H7 (cell line): ENCODE data around the gene DDX5. TPM values are rescaled to one million over a fixed set of nuclear protein-coding genes. Genes with fewer than 3 reads are reported as not detected.
A peak's percentile ranks its signal among the peaks of the same experiment; 100 is the strongest.

ENCODE experiments used
- DNase-seq: peaks from one replicate; pipeline ENCODE4 v3.0.0; 2012
- H3K27me3 ChIP-seq: 2 replicates; pipeline ENCODE4 v1.6.0; 2011; ENCODE audit warnings: mild to moderate bottlenecking, low read length; ENCODE audit not compliant: control insufficient read depth, insufficient read depth
- H3K36me3 ChIP-seq: replicated peaks from 2 replicates; pipeline ENCODE4 v1.5.1; 2011; ENCODE audit warnings: low read length; ENCODE audit not compliant: control insufficient read depth, insufficient read depth
- H3K4me3 ChIP-seq: 2 replicates; pipeline ENCODE4 v1.5.1; 2011; ENCODE audit warnings: low read depth, mild to moderate bottlenecking, control low read depth, low read length, moderate library complexity; ENCODE audit not compliant: insufficient read depth
- total RNA-seq: library from RNA; depleted of rRNA; stranded (reverse); fragments of >200 nt; shearing (Covaris generic); gene quantifications from 2 replicates; pipeline ENCODE4 v1.2.3, GENCODE V29; 2014; rRNA removed

Gene DDX5
- total RNA-seq, result 163 and 238 TPM in 2 replicates

DNA sequence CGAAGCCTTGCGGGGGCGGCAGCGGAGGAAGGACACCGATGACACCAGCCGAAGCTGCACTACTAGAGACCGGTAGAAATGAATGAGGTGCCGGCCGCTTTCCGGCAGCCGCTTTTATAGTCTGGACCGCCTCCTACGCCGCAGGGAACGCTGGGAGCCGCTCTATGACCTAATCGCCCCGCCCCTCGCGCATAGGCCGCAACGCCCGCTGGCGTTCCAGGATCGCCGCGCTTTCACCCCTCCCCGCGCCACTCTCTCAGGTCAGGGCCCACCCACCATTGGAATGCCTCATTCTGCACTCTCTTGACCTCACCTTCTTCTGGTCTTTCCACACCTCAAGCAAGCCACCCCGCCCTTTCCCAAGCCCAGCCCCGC lies at the start of gene DDX5:
DDX5 (minus strand) TSS at position 89 of the 375 bp plus-strand sequence. CDS start 170 bp downstream, outside the sequence.
- Histone ChIP-seq H3K4me3 (peak within 1 kb of the TSS; percentile 97), H3K36me3 (peaks cover 38% of the 10 kb centered on the region), H3K27me3 (no peaks in the 10 kb centered on the region)
- DNase-seq, result peak; percentile 95

GRCh38 chr17:64555281-64555680 lies 49.2 kb upstream of the DDX5 start:
- no peaks in the 10 kb centered on the region for H3K27me3 ChIP-seq
- H3K36me3 ChIP-seq, result no peaks in the 10 kb centered on the region
- no peak for DNase-seq
- no peak overlapping the region for H3K4me3 ChIP-seq

GRCh38 chr17:64554028-64554637 lies 48.0 kb upstream of the DDX5 start:
- Histone ChIP-seq H3K36me3 (no peaks in the 10 kb centered on the region; the same call in 1 of the 2 replicates), H3K27me3 (no peaks in the 10 kb centered on the region), H3K4me3 (no peak overlapping the region)
- DNase-seq, result no peak

GRCh38 chr17:64551461-64551860 lies 45.4 kb upstream of the DDX5 start:
- Histone ChIP-seq H3K36me3 (peaks cover 2% of the 10 kb centered on the region), H3K4me3 (no peak overlapping the region), H3K27me3 (no peaks in the 10 kb centered on the region)
- DNase-seq, result no peak

DNA sequence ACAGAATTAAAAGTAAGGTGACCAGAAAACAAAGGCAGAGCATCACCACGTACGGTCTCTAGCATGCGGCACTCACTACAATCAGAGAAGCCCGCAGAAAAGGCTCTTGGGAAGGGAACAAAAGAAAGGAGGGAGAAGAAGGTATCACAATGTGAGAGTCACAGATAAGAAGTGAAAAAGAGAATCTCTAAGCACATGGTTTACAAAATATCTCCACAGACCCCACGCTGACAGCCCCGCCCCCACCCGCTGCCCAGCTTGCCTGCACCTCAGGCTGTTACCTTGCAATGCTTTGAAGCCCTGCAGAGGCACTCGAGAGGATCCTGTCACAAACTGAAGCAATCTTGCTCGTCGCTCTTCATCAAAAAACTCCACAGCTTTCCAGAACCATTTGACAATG lies 41.2 kb upstream of the DDX5 start:
- Histone ChIP-seq H3K36me3 (peaks cover 2% of the 10 kb centered on the region), H3K27me3 (no peaks in the 10 kb centered on the region), H3K4me3 (no peak overlapping the region)
- DNase-seq, result peak; percentile 43

DNA sequence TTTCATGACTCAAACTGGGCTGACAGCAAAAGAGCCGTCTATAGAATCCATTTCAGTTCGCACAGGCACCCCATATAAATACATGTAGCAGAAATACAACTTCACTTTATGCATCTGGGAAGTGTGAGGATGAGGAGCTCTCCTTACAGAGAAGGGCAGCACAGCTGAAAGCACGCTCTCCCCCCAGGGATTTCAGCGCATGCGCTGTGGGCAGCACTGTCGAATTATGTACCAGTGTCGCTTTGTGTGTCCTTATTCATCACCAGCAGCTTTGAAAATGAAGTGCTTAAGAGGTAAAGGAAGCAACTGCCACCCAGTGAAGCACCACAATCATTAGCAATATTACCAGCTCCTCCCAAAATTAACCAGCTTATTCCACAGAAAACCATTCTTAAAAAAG lies 40.6 kb upstream of the DDX5 start:
- peaks cover 2% of the 10 kb centered on the region for H3K36me3 ChIP-seq
- no peak for DNase-seq
- no peaks in the 10 kb centered on the region for H3K27me3 ChIP-seq
- H3K4me3 ChIP-seq, result no peak overlapping the region

DNA sequence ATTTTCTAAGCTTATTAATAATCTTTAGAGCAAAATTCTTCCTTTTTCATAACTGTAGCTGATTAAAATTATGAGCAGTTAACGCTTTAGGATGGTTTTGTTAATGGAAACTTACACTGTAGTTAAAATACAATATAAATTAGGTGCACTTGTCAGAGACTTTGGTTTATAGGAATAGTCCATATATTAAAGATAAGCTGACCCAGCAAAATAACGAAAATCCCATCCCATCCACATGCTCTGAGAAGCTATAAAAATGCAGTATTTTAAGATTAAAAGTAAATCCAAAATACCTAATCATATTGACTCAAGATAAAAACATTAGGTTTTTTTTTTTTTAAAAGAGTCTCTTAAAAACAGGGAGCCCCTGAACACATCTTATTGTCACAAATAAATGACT lies 38.7 kb upstream of the DDX5 start:
- Histone ChIP-seq H3K4me3 (no peak overlapping the region), H3K27me3 (no peaks in the 10 kb centered on the region), H3K36me3 (peaks cover 4% of the 10 kb centered on the region)
- no peak for DNase-seq

DNA sequence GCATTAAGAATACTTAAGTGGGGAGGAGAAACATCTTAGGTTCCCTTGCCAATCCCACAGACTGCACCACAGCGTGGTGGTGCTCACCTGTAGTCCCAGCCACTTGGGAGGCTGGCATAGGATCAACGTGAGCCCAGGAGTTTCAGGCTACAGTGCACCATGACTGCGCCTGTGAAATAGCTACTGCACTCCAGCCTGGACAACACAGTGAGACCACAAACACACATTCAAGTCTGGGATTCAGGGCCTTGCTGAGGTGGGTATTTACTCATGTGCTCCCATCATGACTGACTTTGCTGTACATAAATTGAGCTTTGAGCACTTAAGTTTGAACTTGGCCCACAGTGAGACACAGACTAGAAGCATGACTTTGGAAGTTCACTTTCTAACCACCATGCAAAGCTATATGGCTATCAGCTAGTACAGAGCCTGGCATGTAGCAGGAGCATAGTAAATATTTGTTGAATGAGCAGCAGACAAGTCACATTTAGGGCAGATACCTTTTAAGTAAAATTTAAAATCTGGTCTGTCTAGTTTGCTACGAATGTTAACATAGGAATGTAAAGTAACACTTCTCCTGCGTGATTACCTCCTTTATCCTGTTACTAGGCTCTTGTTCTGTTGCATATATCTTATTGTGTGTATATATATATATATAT lies 34.2 kb upstream of the DDX5 start:
- Histone ChIP-seq H3K36me3 (peaks cover 17% of the 10 kb centered on the region), H3K4me3 (no peak overlapping the region), H3K27me3 (no peaks in the 10 kb centered on the region)
- no peak for DNase-seq

DNA sequence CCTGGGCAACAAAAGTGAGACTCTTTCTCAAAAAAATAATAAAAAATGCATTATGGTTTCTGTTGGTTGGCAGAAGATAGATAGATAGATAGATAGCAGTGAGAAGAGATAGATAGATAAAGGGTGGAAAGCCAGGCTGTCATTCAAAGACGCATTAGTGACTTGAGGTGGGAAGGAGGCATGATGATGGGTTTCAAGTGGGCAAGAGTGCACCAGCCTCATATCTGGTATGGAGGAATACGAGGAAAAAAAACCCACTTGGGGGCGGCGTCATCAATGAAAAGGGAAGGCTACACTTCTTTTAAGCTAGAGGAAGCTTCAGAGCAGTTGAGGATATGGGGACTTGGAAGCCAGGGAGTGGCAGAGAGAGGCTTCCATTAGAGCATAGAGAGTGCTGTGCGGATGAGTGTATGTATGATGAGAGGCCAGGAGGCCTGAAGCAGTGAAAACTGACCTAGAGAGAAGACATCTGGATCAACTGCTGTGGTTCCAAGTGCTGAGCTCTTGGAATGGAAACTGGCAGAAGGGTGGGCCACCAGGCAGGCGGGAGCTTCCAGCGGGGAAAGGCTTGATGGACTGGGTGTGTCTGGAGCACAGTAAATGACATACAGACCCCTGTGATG lies 32.5 kb upstream of the DDX5 start:
- H3K36me3 ChIP-seq, result peaks cover 29% of the 10 kb centered on the region
- no peak for DNase-seq
- no peaks in the 10 kb centered on the region for H3K27me3 ChIP-seq
- H3K4me3 ChIP-seq, result no peak overlapping the region

- Histone ChIP-seq H3K4me3 (no peak overlapping the region), H3K27me3 (no peaks in the 10 kb centered on the region), H3K36me3 (peaks cover 39% of the 10 kb centered on the region)
- DNase-seq, result no peak
These were observed 31.4 kb upstream of the DDX5 start for GRCh38 chr17:64537488-64537887.

DNA sequence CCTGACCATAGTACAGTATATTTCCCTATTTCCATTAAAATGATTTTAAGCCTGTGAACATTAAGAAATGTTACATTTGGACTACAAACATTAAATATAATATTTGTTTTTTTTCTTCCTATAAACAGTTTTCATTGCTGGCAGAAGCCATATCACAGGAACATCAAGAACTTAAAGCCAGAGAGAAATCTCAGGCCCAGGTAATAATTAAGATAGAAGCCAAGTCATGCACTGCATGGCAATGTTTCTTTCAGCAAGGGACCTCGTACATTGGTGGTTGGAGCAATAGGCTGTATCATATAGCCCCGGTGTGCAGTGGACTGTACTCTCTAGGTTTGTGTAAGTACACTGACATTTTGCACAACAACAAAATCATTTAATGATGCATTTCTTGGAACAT lies 30.8 kb upstream of the DDX5 start:
- H3K27me3 ChIP-seq, result no peaks in the 10 kb centered on the region
- H3K36me3 ChIP-seq, result peaks cover 43% of the 10 kb centered on the region
- DNase-seq, result no peak
- H3K4me3 ChIP-seq, result no peak overlapping the region

GRCh38 chr17:64535357-64535756 lies 29.3 kb upstream of the DDX5 start:
- peaks cover 52% of the 10 kb centered on the region for H3K36me3 ChIP-seq
- no peak for DNase-seq
- no peak overlapping the region for H3K4me3 ChIP-seq
- no peaks in the 10 kb centered on the region for H3K27me3 ChIP-seq

DNA sequence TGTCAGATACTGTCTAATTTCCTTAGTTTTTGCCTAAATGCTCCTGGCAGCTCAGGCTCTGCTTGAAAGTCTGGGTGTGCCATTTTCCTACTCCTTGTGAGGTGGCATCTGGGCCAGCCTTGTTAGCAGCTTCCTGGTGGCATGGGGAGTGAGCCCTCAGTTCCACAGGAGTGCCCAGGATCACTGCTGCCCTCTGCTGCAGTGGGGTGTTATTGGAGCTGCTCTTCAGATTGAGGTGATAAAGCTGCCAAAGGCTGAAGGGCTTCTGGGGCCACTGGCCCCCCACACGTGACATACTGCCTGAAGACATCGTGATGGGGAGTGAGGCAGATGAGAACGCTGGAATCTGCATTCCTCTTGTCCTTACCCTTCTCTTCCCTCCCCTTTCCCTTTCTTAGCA lies 28.1 kb upstream of the DDX5 start:
- peaks cover 58% of the 10 kb centered on the region for H3K36me3 ChIP-seq
- no peaks in the 10 kb centered on the region for H3K27me3 ChIP-seq
- DNase-seq, result no peak
- H3K4me3 ChIP-seq, result no peak overlapping the region

DNA sequence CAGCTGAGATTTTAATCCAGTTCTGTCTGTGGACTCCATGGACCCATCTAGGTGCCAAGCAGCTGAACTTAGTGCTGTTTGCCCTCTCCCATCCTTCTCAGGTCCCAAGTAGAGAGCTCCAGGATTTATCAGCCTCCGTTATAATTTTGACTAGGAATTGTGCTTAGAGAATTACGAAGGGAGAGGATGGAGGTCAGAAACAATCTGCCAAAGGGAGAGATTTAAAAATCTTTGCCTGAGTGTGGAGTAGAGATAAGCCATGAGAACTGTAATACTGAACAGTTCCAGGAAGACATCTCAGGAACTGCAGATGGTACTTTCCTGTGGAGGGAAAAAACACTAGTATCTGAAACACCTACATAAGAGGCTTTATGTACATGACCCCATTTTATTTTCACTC lies 27.7 kb upstream of the DDX5 start:
- H3K4me3 ChIP-seq, result no peak overlapping the region
- peaks cover 62% of the 10 kb centered on the region for H3K36me3 ChIP-seq
- no peaks in the 10 kb centered on the region for H3K27me3 ChIP-seq
- no peak for DNase-seq

DNA sequence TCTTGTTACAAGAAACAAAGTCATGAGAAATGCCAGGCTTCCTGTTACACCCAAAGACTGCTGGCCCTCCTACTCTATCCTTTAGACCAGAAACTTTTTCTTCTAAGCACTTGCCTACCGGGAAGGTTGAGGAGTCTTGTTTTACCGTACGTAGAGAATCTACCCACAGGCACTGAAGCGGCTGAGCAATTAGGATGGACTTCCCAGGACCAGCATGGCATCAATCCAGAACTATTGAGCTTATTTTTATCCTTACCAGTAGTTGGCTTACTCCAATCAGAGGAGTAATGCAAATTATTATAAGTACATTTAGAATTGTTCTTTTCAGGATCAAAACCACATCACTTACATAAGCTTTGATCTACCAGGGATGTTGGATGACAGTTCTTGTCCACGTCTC lies 26.3 kb upstream of the DDX5 start:
- no peak overlapping the region for H3K4me3 ChIP-seq
- no peak for DNase-seq
- peaks cover 66% of the 10 kb centered on the region for H3K36me3 ChIP-seq
- H3K27me3 ChIP-seq, result no peaks in the 10 kb centered on the region
